Frontal cortex (tissue), 4 donors: ENCODE measurements around the gene PPM1D. TPM values are rescaled to one million over a fixed set of nuclear protein-coding genes. Genes with fewer than 3 reads are reported as not detected.
"Not testable (repeated sequence)": the region's sequence is repeated elsewhere in the genome, so short reads cannot be mapped to it uniquely, and the experiment has no call there.

Experiments used
- DNase-seq, 2 donors: peaks; one replicate each; pipeline ENCODE4 v3.0.0; 2012; ENCODE audit warnings: low spot score in 2 of 2
- FAIRE-seq: peaks from 2 replicates; lab custom pipeline; 2012; peaks lifted over from hg19 to GRCh38; lab: Jason Lieb, UNC
- total RNA-seq: library from RNA; depleted of rRNA; stranded (reverse); fragments of >200 nt; gene quantifications from one replicate; pipeline ENCODE4 v1.2.3, GENCODE V29; 2014
- donor health status: control.
- donor health status: control.
- donor health status: control.

The PPM1D gene
- total RNA-seq, 1 donor from 2014 or later = 13.0 TPM

GRCh38 chr17:60656499-60656898 lies 56.5 kb downstream of the PPM1D start:
- no peak for DNase-seq
- no peak for FAIRE-seq

DNA sequence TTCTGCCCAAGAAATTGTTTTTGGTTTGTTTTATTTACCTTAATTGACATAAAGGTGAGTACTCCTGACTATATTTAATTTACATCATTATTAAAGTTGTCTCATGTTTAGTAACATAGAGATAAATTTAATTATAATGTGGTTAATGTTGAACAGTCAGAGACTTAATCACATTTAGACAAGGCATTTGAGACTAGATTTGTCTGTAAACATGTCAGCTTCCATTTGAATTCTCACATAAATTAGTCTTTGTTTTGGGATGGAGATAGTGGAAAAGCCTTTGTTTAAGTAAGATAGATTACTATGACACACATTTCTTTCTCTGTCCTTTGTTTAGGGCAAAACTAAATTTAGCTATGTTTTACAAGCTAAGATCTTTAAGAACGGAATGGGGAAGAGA lies 59.2 kb downstream of the PPM1D start:
- peak; percentile 79 for FAIRE-seq
- DNase-seq = no peak

GRCh38 chr17:60661489-60661888 lies 61.5 kb downstream of the PPM1D start:
- FAIRE-seq (no peak), DNase-seq (no peak)

DNA sequence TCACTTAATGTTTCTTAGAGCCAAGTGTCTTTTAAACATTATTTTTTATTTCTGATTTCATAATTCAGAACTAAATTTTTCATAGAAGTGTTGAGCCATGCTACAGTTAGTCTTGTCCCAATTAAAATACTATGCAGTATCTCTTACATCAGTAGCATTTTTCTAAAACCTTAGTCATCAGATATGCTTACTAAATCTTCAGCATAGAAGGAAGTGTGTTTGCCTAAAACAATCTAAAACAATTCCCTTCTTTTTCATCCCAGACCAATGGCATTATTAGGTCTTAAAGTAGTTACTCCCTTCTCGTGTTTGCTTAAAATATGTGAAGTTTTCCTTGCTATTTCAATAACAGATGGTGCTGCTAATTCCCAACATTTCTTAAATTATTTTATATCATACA lies 64.0 kb downstream of the PPM1D start:
- FAIRE-seq (no peak), DNase-seq (no peak)

GRCh38 chr17:60665602-60666001 lies 65.6 kb downstream of the PPM1D start:
- DNase-seq = no peak
- no peak for FAIRE-seq

DNA sequence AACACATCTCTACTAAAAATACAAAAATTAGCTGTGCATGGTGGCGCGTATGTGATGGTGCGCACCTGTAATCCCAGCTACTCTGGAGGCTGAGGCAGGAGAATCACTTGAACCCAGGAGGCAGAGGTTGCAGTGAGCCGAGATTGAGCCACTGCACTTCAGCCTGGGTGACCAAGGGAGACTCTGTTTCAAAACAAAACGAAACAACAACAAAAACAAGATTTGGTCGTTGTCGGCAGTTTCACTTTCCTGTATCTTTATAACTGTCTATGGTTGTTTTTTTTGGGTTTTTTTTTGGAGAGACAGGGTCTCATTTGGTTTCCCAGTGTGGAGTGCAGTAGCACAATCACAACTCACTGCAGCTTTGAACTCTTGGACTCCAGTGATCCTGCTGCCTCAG lies 68.7 kb downstream of the PPM1D start:
- FAIRE-seq, DNase-seq: not testable (repeated sequence)

DNA sequence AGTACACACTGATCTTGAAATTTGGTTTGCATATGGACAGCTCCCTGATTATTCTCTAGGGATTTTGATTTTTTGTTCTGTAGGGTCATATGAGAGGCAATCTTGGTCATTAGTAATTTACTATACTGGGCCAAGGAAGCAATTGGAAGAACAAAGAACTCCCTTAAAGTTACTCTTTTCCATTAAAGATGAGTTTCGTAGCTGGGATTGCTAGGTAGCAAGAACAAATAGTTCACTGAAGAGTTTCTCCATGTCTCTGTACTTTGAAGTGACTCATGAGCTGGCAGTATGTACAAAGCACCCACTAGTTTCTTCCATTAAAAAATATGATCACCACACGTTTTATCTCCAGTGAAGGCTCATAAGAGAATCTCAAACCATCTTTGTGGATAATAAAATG lies 71.5 kb downstream of the PPM1D start:
- DNase-seq = no peak
- no peak for FAIRE-seq

GRCh38 chr17:60674637-60675036 lies 74.6 kb downstream of the PPM1D start:
- FAIRE-seq, DNase-seq: not testable (repeated sequence)

DNA sequence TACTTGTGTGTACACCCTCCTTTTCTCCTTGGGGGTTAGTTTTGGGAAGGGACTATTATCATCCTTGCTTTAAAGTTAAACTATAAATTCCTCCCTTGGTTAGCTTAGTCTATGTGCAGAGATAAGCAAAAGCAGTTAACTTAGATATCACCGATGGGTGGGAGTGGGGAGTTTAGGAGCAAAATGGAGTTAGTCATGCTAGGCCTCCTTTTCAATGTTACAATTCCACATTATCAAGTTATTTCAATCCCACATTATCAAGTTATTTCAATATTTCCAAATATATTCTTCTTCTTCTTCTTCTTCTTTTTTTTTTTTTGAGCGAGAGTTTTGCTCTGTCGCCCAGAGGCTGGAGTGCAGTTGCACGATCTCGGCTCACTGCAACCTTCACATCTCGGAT lies 76.0 kb downstream of the PPM1D start:
- FAIRE-seq (no peak), DNase-seq (no peak)

GRCh38 chr17:60676758-60677307 lies 76.8 kb downstream of the PPM1D start:
- no peak for FAIRE-seq

DNA sequence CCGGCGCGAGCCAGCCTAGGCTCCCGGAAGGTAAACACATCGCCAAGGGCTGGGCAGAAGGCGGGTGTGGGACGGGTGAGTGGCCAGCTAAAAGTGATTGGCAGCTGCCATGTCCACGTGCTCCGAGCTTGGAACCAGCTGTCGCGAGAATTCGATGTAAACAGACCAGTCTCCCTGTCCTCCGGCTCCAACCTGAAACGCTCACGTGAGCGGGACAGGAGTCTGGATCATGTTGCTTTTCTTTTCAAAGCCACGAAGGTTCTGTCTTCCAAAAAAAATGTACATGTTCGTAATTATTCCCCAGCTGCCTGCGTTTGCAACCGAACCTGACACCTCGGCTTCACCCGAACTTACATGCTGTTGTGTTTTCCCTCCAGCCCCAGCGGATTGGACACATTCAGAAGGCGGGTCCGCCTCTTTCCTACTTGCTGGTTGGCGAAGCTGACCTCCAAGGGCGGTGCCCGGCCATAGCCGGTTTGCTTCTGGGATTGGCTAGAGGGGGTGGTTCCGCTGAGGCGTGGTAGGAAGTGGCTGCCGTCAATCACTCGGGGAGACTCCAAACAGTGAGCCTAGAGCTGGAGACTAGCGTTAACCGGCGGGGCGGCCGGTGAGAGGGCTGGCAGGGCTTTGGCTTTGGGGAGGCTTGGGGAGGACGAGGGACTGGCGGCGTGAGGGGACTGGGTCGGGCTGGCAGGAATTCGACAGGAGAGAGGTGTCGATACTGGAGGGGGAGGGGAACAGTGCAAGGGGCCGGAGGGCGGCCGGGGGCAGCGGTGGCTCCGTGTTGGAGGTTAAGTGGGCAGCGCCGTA lies 77.5 kb downstream of the PPM1D start, which contains the start of gene BCAS3:
Gene BCAS3, plus strand, starts transcription at position 544 of the 810 bp plus-strand sequence.
- peak; percentile 84 to 96 for DNase-seq
- peak; percentile 75 for FAIRE-seq

More at GRCh38 chr17:60676758-60677307, 76.8 kb downstream of the PPM1D start:
- no peak for DNase-seq

GRCh38 chr17:60678118-60678444 lies 78.1 kb downstream of the PPM1D start:
- DNase-seq (peak in 1 of 2 donors; percentile 12), FAIRE-seq (no peak)

DNA sequence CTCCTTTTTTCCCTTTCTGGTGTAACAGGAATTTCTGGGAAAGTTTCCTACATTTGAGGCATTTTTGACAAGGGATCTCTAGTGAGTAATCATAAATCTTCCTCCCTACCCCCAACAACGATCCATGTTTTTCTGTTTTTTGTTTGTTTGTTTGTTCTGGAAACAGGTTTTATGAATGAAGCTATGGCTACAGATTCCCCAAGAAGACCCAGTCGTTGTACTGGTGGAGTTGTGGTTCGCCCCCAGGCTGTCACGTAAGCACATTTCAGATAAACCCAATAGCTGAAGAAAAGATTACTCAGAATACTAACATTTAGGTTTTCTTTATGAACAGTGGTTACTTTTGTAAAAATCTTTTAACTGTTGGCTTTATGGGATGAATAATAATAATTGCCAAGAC lies 79.3 kb downstream of the PPM1D start:
- DNase-seq = no peak
- no peak for FAIRE-seq

DNA sequence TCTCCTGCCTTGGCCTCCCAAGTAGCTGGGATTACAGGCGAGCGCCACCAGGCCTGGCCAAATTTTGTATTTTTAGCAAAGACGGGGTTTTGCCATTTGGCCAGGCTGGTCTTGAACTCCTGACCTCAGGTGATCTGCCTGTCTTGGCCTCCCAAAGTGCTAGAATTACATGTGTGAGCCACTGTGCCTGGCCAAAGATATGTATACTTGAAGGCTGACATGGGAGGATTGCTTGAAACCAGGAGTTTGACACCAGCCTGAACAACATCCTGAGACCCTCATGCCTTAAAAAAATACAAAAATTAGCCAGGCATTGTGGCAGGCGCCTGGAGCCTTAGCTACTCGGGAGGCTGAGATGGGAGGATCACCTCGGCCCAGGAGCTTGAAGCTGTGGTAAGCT lies 80.8 kb downstream of the PPM1D start:
- FAIRE-seq (no peak), DNase-seq (no peak)

- DNase-seq (no peak), FAIRE-seq (no peak)
Observed at GRCh38 chr17:60685437-60685836, 85.4 kb downstream of the PPM1D start.

GRCh38 chr17:60695960-60696359 lies 96.0 kb downstream of the PPM1D start:
- DNase-seq (no peak), FAIRE-seq (no peak)

DNA sequence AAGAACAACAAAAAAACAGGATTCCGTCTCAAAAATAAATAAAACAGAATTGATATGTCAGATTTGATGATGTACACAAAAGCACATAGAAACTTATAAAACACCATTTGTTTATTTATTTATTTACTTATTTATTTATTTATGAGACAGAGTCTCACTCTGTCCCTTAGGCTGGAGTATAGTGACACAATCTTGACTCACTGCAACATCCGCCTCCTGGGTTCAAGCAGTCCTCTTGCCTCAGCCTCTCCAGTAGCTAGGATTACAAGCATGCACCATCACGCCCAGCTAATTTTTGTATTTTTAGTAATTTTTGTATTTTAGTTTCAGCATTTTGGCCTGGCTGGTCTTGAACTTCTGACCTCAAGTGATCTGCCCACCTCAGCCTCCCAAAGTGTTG lies 99.1 kb downstream of the PPM1D start:
- no peak for FAIRE-seq

DNA sequence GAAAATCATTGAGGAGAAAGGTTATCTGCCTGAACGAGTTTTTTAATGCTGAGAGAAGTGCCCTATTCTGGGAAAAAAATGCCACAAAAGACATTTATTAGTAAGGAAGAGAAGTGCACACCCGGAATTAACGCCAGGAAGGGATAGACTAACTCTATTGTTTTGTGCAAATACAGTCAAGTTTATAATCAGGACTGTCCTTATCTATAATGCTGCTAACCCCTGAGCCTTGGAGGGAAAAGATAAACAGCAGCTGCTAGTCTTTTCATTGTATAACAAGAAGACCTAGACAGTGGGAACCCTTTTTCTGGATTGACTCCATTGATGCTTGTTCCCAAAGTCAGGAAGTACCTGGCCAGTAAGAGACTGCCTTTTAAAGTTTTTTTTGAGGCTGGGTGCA lies 104.2 kb downstream of the PPM1D start:
- DNase-seq (no peak), FAIRE-seq (no peak)

More for the DNA sequence above, 99.1 kb downstream of the PPM1D start:
- no peak for DNase-seq

DNA sequence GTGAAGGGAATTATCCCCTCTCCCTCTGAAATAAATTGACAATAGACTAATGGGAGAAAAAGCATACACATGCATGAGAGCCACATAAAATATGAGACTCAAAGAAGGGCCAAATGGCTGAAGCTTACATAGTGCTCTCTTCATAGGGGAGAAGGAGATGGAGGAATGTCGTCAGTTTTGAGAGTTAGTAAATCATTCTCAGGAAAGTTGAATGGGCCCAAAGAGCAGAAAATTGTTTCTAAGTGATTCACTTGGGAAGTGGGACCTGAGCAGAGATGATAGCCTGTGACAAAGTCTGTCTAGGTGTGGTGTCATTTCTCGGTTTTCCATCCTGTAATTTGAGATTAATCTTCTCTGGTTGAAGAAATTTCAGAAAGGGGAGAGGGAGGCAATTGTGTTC lies 112.7 kb downstream of the PPM1D start:
- DNase-seq = no peak
- FAIRE-seq = no peak

DNA sequence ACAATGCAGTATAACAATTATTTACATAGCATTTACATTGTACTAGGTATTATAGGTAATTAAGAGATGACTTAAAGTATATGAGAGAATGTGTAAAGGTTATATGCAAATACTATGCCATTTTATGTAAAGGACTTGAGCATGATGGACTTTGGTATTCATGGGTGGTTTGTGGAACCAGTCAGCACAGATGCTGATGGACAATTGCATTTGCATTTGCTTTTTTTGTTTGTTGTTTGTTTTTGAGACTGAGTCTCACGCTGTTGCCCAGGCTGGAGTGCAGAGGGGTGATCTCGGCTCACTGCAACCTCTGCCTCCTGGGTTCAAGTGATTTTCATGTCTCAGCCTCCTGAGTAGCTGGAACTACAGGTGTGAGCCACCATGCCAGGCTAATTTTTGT lies 113.6 kb downstream of the PPM1D start:
- DNase-seq = no peak
- no peak for FAIRE-seq
